Renal cortex interstitium (tissue), 11 donors: ENCODE data around the gene CYTH4. TPM values are rescaled to one million over a fixed set of nuclear protein-coding genes. Genes with fewer than 3 reads are reported as not detected.
A peak's percentile ranks its signal among the peaks of the same experiment; 100 is the strongest.
"Not testable (repeated sequence)": the region's sequence is repeated elsewhere in the genome, so short reads cannot be mapped to it uniquely, and the experiment has no call there.

Source experiments
- DNase-seq, 11 donors: peaks; one replicate each; pipeline ENCODE4 v3.0.0-alpha.2; 2013; ENCODE audit warnings: low read depth in 9 of 11, low spot score in 4 of 11; ENCODE audit errors: extremely low read depth in 1 of 11
- polyA plus RNA-seq, 3 donors: library from polyadenylated mRNA; unstranded; fragments of 120-200 nt; gene quantifications; one replicate each; pipeline ENCODE4 v1.2.1, GENCODE V29; 2013; ENCODE audit not compliant: insufficient read length in 3 of 3

Gene CYTH4
- polyA plus RNA-seq, 3 donors = 3.0 to 4.9 (median 3.6) TPM

- DNase-seq = peak; percentile 53 to 86 (median 73)
These were observed 34.6 kb downstream of the CYTH4 start for GRCh38 chr22:37316875-37317371.

- no peak for DNase-seq
These were observed 35.4 kb downstream of the CYTH4 start for GRCh38 chr22:37317698-37318210.

GRCh38 chr22:37318364-37319109 lies 36.2 kb downstream of the CYTH4 start:
- no peak for DNase-seq

GRCh38 chr22:37319469-37319868 lies 37.2 kb downstream of the CYTH4 start:
- no peak for DNase-seq

GRCh38 chr22:37320726-37321677 lies 38.7 kb downstream of the CYTH4 start:
- DNase-seq = no peak

DNA sequence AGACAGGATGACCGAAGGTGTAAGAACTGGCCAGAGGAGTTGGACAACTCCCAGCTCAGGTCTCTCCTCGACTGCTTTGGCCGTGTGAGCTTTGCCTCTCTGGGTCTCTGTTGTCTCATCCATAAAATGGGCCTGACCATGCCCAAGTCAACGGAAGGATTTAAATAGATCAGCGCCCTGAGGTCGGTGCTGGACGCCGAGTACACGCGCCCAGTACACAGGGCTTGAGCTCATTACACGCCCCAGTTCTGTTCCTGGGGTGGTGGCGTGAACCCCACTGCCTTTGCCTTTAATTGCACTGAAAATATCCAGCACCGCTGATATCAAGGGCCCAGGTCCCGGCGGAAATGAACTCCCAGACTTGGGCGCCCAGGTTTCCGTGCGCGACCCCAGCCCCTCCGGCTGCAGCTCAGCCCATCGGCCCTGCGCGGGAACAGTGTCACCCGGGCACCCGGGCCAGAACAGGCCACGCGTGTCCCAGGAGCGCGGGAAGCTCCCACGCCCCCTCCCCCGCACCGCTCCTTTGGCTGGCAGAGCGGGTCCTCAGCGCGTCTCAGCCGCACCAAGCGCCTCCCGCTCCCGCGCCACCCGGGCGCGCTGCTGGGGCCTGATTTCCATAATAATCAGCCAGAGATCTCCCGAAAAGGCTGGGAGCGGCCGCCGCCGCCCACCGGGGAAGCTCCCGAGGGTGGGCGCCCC lies 42.2 kb downstream of the CYTH4 start:
- no peak for DNase-seq

DNA sequence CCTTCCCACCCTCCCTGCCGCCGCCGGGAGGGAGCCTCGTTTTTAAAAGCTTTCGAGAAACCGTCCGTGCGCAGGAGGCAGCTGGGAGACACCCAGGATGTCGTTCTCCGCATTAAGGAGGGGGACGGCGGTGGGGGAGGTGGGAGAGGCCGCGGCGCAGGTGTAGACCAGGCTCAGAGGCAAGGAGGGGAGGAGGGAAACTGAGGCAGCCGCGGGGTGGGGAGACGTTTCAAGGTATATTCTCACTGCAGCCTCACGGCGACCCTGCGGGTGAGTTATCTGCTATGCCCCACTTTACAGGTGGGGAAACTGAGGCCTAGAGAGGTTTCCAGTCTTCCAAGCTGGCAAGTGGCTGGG lies 42.7 kb downstream of the CYTH4 start:
- no peak for DNase-seq

- no peak for DNase-seq
These were observed 44.4 kb downstream of the CYTH4 start for GRCh38 chr22:37326726-37327125.

DNA sequence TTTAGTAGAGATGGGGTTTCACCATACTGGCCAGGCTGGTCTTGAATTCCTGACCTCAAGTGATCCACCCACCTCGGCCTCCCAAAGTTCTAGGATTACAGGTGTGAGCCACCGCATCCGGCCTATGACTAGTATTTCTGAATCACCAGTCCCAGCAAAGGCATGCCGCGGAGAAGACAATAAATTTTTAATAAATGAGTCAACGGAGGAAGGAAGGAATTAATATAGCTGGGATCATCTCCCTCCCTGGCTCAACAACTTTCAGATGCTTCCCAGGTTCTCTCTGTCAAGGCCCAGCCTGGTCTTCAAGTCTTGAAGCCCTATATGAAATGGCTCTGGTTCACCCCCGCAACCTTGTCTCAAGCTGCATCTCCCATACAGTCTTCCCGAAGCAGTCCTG lies 45.7 kb downstream of the CYTH4 start:
- DNase-seq = no peak

- DNase-seq = not testable (repeated sequence)
These were observed 46.4 kb downstream of the CYTH4 start for GRCh38 chr22:37328538-37329237.

DNA sequence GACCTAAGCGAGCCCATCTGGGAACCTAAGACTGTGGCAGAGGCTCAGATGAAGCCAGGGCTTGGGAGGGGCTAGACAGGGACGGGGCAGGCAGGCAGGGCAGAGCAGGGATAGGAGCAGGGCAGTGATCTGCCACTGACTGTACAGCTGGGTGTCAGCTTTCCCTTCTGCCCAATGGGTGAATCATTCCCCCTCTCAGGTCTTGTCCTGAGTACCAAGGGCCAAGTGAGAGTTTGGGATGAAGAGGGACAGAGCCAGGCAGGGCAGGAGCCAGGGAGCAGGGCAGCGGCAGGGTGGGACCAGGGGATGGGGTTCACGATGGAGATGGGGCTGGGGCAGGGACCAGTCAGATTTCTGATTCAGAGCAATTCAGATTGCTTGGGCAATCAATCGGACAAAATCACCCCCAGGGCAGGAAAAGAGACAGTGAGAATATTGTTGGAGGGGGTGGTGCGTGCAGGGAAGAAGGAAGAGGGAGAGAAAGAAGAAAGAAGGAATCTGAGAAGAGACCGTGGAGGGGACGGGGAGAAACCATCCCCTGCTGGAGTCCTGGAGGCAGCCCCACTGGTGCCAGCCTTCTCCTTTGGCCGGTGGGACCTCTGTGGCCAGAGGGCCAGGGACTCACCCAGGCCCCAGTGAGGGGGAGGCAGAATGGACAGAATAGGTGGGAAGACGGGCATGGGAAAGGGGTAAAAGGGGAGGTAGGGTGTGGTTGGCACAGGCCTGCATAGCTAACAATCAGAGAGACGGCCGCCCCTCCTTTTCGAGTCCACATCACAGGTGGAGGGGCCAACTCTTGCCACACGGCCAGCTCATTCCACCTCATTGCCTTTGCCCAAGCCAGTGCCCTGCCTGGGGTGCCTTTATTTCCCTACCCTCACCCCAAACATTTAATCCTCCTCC lies 47.2 kb downstream of the CYTH4 start:
- no peak for DNase-seq

DNA sequence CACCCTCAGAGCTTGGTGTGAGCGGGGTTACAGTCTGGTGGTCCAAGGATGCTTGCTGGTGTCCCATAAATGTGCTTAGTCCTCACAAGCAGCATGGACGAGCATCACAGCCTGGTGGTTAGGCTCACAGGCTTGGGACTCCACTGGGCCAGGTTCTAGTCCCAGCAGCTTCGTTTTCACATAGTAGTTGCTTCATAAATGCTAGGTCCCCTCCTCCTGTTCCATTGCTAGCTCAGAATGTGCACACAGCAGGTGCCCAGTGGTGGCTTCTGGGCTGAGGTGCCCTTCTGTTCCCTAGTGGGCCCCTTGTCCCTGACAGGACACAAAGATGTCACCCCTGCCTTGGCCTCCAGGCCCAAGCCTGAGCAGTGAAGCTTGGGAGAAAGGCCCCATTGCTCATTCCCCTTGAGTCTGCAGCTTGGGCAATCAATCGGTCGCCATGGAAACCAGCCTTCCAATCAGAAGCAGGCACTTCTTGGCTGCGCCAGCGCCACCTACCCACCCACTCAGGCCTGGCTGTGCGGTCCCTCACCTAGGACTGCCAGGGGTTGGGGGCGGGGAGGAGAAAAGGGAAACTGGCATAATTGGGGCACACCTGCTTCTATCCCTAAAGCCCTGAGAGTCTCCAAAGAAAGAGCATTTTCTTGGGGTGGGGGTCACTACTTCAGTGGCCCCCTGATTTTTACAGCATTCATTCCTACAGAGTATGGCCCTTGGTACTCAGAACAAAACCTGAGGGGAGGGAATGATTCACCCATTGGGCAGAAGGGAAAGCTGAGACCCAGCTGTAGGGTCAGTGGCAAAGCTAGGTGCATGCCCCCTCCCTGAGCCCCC lies 48.1 kb downstream of the CYTH4 start:
- DNase-seq = peak in 10 of 11 donors; percentile 47 to 84 (median 68)

DNA sequence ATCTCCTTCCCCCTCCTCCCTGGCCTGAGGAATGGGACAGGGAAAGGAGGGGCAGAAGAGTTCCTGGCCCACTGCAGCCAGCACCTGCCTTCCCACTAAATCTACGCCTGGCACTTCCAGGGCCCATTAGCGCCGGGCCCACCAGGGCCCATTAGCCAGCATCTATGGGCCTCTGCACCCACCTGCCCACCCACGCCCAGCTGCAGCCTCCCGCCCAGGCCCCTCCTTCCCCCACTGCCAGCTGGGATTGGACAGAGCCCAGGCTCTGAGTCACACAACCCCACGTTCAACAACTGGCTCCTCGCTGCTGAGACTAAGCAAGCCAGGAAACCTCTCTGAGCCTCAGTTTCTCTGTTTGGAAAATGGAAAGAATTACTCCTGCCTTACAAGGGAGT lies 48.7 kb downstream of the CYTH4 start:
- DNase-seq = no peak

- DNase-seq = no peak
These were observed 49.7 kb downstream of the CYTH4 start for GRCh38 chr22:37331856-37332536.

DNA sequence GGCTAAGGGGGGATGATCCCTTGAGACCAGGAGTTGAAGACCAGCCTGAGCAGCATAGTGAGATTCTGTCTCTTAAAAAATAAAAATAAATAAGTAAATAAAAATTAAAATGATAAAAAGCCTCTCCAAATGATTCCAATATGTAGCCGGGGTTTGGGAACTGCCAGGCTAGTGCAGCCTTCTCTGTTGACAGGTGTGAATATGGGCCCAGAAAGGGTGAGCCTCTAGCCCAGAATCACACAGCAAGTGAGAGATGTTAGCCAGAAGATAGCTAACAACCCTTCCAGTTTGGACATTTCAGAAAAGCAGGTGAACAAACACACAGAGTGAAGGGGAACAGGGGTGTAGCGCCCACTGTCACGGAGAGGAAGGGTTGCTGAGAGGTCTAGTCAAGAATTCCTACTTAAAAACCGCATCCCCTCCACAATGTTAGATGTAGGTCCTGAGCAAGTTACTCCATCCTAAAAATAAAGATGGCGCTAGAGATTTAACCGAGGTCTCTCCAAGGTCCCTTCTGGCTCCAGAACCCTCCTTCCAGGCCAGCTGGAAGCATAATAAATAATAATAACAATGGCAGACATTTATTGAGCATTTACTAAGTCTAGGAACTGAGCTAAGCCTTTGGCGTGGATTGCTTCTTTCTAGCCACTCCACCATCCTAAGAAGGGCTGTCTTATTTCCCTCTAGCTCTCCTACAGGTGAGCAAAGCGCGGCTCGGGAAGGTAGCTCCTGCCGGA lies 51.6 kb downstream of the CYTH4 start:
- DNase-seq = no peak

DNA sequence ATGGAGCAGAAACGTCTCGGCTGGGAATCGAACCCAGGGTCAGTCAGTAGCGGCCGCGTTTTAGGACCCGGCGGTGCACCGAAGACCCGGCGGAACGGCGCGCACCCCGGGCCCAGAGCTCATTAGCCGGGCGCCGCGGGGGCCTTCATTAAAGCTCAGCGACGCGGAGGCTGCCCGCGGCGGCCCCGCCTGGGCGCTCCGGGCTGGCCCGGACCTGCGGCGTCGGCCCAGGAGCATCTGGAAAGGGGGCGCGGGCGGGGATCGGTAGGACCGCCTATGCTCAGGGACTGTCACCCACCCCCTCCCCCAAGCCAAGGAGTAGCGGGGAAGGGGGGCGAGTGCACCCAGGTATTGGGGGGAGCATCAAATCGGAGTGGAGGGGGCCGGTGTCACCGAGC lies 52.2 kb downstream of the CYTH4 start:
- no peak for DNase-seq
